Right lobe of liver (tissue), 4 donors: ENCODE results near the gene YWHAB.

ENCODE experiments used
- POLR2A ChIP-seq: fragments of 450-650 bp; IDR thresholded peaks from one replicate; pipeline ENCODE4 v1.6.1; 2017; ENCODE audit warnings: antibody characterized with exemption, mild to moderate bottlenecking
- TF ChIP-seq, protein P1 (sequence below), 4 donors: fragments of 200-600 bp in 3 of 4; fragments of 450-650 bp in 1 of 4; IDR thresholded peaks; one replicate each; pipeline versions ENCODE4 v1.5.1 to v1.8.0; 2016 to 2022; ENCODE audit warnings: antibody characterized with exemption in 4 of 4, mild to moderate bottlenecking in 2 of 4
- donor health status: DM: no; HTN: no; CAD: no.
- donor health status: DM: no; HTN: no; CAD: no.
- donor health status: DM: no; HTN: yes; CAD: no.

DNA sequence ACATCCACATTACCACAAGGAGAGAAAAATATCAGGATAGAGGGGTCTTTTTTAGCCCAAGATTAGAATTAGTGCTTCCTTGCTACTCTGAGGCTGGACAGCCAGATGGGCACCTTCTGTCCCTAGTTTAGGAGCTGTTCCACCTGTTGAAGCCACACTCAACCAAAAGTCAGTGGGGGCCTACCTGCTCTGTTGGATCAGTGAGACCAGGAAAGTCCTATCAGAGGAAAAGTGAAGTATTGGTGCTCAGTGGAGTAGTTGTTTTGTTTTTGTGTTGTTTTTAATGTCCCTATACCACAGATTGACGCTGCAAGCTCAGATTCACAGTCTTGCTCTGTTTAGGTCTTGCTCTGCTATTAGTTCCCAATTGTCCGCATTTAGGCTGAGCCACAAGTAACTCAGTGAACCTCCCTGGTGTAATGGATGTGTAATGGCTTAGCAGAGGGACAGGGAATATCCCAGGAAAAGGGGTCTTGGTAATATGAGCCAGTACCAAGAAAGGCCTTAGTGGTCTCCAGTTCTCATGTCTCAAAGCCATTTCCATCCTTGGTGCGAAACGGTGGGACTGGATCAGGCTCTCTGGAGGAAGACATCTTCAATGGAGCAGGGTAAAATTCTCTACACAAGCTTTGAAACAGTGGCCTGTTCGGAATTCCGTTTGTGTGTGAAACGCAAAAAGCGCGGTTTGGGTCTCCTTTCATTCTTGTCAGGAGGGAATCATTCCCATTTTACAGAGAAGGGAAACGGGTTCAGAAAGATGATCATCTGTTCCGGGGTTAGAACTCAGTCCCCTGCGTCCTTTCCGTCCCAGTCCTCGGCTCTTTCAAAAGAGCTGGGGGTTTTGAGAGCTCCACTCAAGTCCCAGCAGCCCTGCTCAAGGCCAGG, 23.7 kb downstream of the YWHAB start:
- TF ChIP-seq, protein P1, sequence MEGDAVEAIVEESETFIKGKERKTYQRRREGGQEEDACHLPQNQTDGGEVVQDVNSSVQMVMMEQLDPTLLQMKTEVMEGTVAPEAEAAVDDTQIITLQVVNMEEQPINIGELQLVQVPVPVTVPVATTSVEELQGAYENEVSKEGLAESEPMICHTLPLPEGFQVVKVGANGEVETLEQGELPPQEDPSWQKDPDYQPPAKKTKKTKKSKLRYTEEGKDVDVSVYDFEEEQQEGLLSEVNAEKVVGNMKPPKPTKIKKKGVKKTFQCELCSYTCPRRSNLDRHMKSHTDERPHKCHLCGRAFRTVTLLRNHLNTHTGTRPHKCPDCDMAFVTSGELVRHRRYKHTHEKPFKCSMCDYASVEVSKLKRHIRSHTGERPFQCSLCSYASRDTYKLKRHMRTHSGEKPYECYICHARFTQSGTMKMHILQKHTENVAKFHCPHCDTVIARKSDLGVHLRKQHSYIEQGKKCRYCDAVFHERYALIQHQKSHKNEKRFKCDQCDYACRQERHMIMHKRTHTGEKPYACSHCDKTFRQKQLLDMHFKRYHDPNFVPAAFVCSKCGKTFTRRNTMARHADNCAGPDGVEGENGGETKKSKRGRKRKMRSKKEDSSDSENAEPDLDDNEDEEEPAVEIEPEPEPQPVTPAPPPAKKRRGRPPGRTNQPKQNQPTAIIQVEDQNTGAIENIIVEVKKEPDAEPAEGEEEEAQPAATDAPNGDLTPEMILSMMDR (IDR thresholded peaks at IDR 0.05) = no peak
- TF ChIP-seq POLR2A = no peak
